Neuronal stem cell (in vitro differentiated cells): ENCODE measurements around the gene TMEM184C.

ENCODE experiments used
- DNase-seq: peaks from one replicate; pipeline ENCODE4 v3.0.0-alpha.2; 2013; ENCODE audit warnings: low spot score
- H2AFZ ChIP-seq: one replicate; pipeline ENCODE4 v1.6.1; 2013; ENCODE audit warnings: mild to moderate bottlenecking, low read length, inconsistent platforms
- H2AK5ac ChIP-seq: 2 replicates; pipeline ENCODE4 v1.6.1; 2013; ENCODE audit warnings: low read depth, mild to moderate bottlenecking, inconsistent platforms, low read length, moderate library complexity, mixed read lengths
- H2BK120ac ChIP-seq: 2 replicates; pipeline ENCODE4 v1.6.1; 2013; ENCODE audit warnings: low read depth, mild to moderate bottlenecking, inconsistent platforms, low read length, moderate library complexity, mixed read lengths
- H2BK12ac ChIP-seq: one replicate; pipeline ENCODE4 v1.6.1; 2013; ENCODE audit warnings: low read length, inconsistent platforms
- H2BK15ac ChIP-seq: 2 replicates; pipeline ENCODE4 v1.6.1; 2013; ENCODE audit warnings: mild to moderate bottlenecking, low read length, inconsistent platforms, mixed read lengths
- H2BK5ac ChIP-seq: one replicate; pipeline ENCODE4 v1.6.1; 2013; ENCODE audit warnings: inconsistent platforms, mild to moderate bottlenecking, low read length, moderate library complexity
- H3K14ac ChIP-seq: one replicate; pipeline ENCODE4 v1.6.1; 2013; ENCODE audit warnings: low read length, inconsistent platforms
- H3K18ac ChIP-seq: 2 replicates; pipeline ENCODE4 v1.6.1; 2013; ENCODE audit warnings: low read length, inconsistent platforms
- H3K23ac ChIP-seq: 2 replicates; pipeline ENCODE4 v1.6.1; 2013; ENCODE audit warnings: low read depth, mild to moderate bottlenecking, mixed read lengths, low read length, inconsistent platforms; ENCODE audit not compliant: poor library complexity
- H3K27ac ChIP-seq: replicated peaks from 3 replicates; pipeline ENCODE4 v1.5.1; 2013; ENCODE audit warnings: low read length, inconsistent platforms
- H3K27me3 ChIP-seq, 3 experiments: 2 replicates each; pipeline ENCODE4 v1.6.1; 2013; ENCODE audit warnings: low read length in 3 of 3, mild to moderate bottlenecking in 2 of 3, inconsistent platforms in 1 of 3, low read depth in 1 of 3, mixed read lengths in 1 of 3, moderate library complexity in 1 of 3; ENCODE audit not compliant: control insufficient read depth in 3 of 3, insufficient read depth in 3 of 3
- H3K36me3 ChIP-seq, 2 donors: replicated peaks in 1 of 2; 2 replicates each; pipeline ENCODE4 v1.6.1; 2013; ENCODE audit warnings: low read length in 2 of 2; ENCODE audit not compliant: control insufficient read depth in 2 of 2, insufficient read depth in 2 of 2
- H3K4ac ChIP-seq: 2 replicates; pipeline ENCODE4 v1.6.1; 2013; ENCODE audit warnings: inconsistent platforms, mild to moderate bottlenecking, low read length, moderate library complexity
- H3K4me1 ChIP-seq, 2 donors: 1 replicate in 1 of 2; 2 replicates in 1 of 2; pipeline ENCODE4 v1.6.1; 2013; ENCODE audit warnings: low read length in 2 of 2, low read depth in 1 of 2; ENCODE audit not compliant: control insufficient read depth in 2 of 2, insufficient read depth in 1 of 2
- H3K4me2 ChIP-seq: one replicate; pipeline ENCODE4 v1.6.1; 2013; ENCODE audit warnings: mild to moderate bottlenecking, low read length, inconsistent platforms; ENCODE audit not compliant: insufficient read depth, poor library complexity, severe bottlenecking
- H3K4me3 ChIP-seq, 2 donors: 2 replicates each; pipeline ENCODE4 v1.5.1; 2013; ENCODE audit warnings: low read length in 2 of 2, mild to moderate bottlenecking in 2 of 2, inconsistent platforms in 1 of 2, moderate library complexity in 1 of 2
- H3K79me1 ChIP-seq: one replicate; pipeline ENCODE4 v1.6.1; 2013; ENCODE audit warnings: low read depth, mild to moderate bottlenecking, inconsistent platforms, low read length, moderate library complexity
- H3K9ac ChIP-seq: one replicate; pipeline ENCODE4 v1.6.1; 2013; ENCODE audit warnings: mild to moderate bottlenecking, low read depth, low read length, inconsistent platforms; ENCODE audit not compliant: poor library complexity
- H3K9me3 ChIP-seq, 2 donors: replicated peaks in 1 of 2; 2 replicates each; pipeline versions ENCODE3 to v1.6.1; 2013; ENCODE audit warnings: low read length in 2 of 2, mild to moderate bottlenecking in 2 of 2, inconsistent platforms in 1 of 2, low read depth in 1 of 2, mixed read lengths in 1 of 2, moderate library complexity in 1 of 2; ENCODE audit not compliant: control insufficient read depth in 2 of 2, insufficient read depth in 1 of 2
- H4K8ac ChIP-seq: one replicate; pipeline ENCODE4 v1.6.1; 2013; ENCODE audit warnings: low read depth, mild to moderate bottlenecking, inconsistent platforms, low read length, moderate library complexity
- H4K91ac ChIP-seq: one replicate; pipeline ENCODE4 v1.6.1; 2013; ENCODE audit warnings: low read length, low read depth, mild to moderate bottlenecking, inconsistent platforms; ENCODE audit not compliant: poor library complexity
- WGBS, 2 donors: extraction: QIAGEN DNeasy Blood & Tissue Kit; methylation state at CpG; one replicate each; pipeline ENCODE4 v1.1.7; 2013; ENCODE audit warnings: missing lambda C conversion rate in 2 of 2, mixed read lengths in 1 of 2; ENCODE audit not compliant: insufficient read length in 2 of 2, insufficient replicate concordance in 1 of 2; ENCODE audit errors: extremely low coverage in 2 of 2; 5-methylcytosine and 5-hydroxymethylcytosine counted together

Gene TMEM184C

DNA sequence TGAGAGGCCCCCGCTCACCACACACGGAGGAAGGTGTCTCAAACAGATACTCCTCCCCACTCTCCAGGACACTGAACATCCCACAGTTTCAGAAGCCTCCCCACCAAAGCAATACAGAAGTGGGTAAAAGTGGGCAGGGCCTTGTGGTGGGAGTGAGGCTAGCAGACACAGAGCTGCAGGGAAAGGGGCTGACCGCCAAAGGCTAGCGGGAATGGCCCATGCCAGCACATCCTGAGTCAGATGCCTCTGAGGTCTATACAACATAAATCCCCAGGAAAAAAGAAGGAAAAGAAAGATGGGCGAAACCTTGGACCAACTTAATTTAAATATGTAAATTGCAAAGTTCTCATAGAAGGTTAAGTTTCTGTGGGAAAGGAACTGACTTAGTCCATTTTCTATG, 92.8 kb downstream of the TMEM184C start:
- WGBS, 2 donors, result no CpG with 5 or more reads among the region's 5 CpGs
- no peak overlapping the region for H2BK12ac ChIP-seq

DNA sequence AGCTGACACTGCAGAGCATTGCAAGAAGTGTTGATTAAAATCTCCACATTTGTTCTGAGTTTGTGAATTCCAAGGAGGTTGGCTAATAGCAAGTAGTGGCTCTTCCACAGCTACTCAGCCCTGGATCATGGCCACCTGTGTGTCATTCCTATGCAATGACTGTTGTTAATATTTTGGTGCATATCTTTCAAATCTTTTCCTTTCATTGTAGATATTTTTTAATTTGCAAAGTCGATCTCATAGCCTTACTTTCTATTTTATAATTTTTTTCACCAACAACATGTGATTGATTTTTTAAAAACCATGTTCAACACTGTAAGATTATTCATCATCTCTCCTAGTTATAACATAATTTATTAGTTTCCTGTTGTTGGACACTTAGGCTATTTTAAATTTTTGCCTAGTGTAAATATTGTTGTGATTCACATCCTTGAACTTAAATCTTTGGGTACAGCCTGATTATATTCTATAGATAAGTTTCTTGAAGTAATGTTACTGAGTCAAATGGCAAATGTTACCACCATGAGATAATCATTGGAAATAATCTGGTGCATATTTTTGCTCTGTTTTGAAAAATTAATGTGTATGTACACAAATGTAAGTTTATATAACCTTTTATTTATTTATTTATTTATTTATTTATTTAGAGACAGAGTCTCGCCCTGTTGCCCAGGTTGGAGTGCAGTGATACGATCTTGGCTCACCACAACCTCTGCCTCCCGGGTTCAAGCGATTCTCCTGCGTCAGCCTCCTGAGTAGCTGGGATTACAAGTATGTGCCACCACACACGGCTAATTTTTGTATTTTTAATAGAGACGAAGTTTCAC, 97.6 kb downstream of the TMEM184C start:
- Histone ChIP-seq H2AK5ac (no peak overlapping the region), H3K27ac (no peak overlapping the region), H3K36me3 (no peaks in the 10 kb centered on the region), H3K9ac (no peak overlapping the region), H3K4me1 (no peaks in the 10 kb centered on the region), H3K18ac (no peak overlapping the region), H4K91ac (no peak overlapping the region), H3K27me3 (peaks cover 0 to 7% (median 0%) of the 10 kb centered on the region in 3 experiments), H3K23ac (no peak overlapping the region), H3K4ac (no peak overlapping the region), H2AFZ (no peak overlapping the region), H2BK12ac (no peak overlapping the region), H4K8ac (no peak overlapping the region), H3K4me2 (no peak overlapping the region), H3K9me3 (no peaks in the 10 kb centered on the region), H3K79me1 (no peaks in the 10 kb centered on the region), H2BK5ac (no peak overlapping the region), H2BK15ac (no peak overlapping the region), H3K4me3 (no peak overlapping the region), H2BK120ac (no peak overlapping the region), H3K14ac (no peak overlapping the region)
- no CpG with 5 or more reads among the region's 8 CpGs for WGBS, 2 donors
- DNase-seq, result no peak

More for the DNA sequence above, 92.8 kb downstream of the TMEM184C start:
- Histone ChIP-seq H2AFZ (no peak overlapping the region), H3K23ac (no peak overlapping the region), H2AK5ac (no peak overlapping the region), H3K18ac (no peak overlapping the region), H2BK5ac (no peak overlapping the region), H3K9ac (no peak overlapping the region), H3K36me3 (no peaks in the 10 kb centered on the region), H2BK120ac (no peak overlapping the region), H3K4ac (no peak overlapping the region), H4K91ac (no peak overlapping the region), H3K27ac (no peak overlapping the region), H2BK15ac (no peak overlapping the region), H3K4me1 (no peaks in the 10 kb centered on the region), H3K14ac (no peak overlapping the region), H3K4me3 (no peak overlapping the region), H3K9me3 (no peaks in the 10 kb centered on the region), H4K8ac (no peak overlapping the region), H3K4me2 (no peak overlapping the region), H3K79me1 (no peaks in the 10 kb centered on the region), H3K27me3 (no peaks in the 10 kb centered on the region)
- DNase-seq, result no peak

- Histone ChIP-seq H3K4me1 (no peaks in the 10 kb centered on the region), H4K91ac (no peak overlapping the region), H3K4me2 (no peak overlapping the region), H3K14ac (no peak overlapping the region), H3K36me3 (no peaks in the 10 kb centered on the region), H3K4ac (no peak overlapping the region), H2BK12ac (no peak overlapping the region), H3K79me1 (no peaks in the 10 kb centered on the region), H3K9me3 (no peaks in the 10 kb centered on the region), H3K27me3 (peaks cover 0 to 12% (median 0%) of the 10 kb centered on the region in 3 experiments), H3K4me3 (no peak overlapping the region), H3K18ac (no peak overlapping the region), H4K8ac (no peak overlapping the region), H2AK5ac (no peak overlapping the region), H3K9ac (no peak overlapping the region), H2BK5ac (no peak overlapping the region), H3K27ac (no peak overlapping the region), H2BK15ac (no peak overlapping the region), H2BK120ac (no peak overlapping the region), H2AFZ (no peak overlapping the region), H3K23ac (no peak overlapping the region)
- no peak for DNase-seq
- WGBS, 2 donors, result no CpG with 5 or more reads among the region's 1 CpG
Measured at GRCh38 chr4:147717878-147718277, 100.7 kb downstream of the TMEM184C start.
